Loucy (cell line): ENCODE data around the gene ARID1B.

Experiments used
- H2AFZ ChIP-seq: fragments of 200-600 bp; sonication (generic); 2 replicates; pipeline ENCODE4 v1.6.0; 2016; ENCODE audit warnings: antibody characterized with exemption, mild to moderate bottlenecking, low read length, moderate library complexity
- H3F3A ChIP-seq: fragments of 200-600 bp; 2 replicates; pipeline ENCODE4 v1.6.0; 2016; ENCODE audit warnings: antibody characterized with exemption, low read depth, mild to moderate bottlenecking
- H3K27me3 ChIP-seq: fragments of 200-600 bp; sonication (generic); 2 replicates; pipeline ENCODE4 v1.6.1; 2014; ENCODE audit warnings: low read length, mild to moderate bottlenecking; ENCODE audit not compliant: insufficient read depth, poor library complexity, severe bottlenecking
- H3K36me3 ChIP-seq: fragments of 200-600 bp; sonication (generic); 2 replicates; pipeline ENCODE4 v1.6.1; 2016; ENCODE audit warnings: low read length; ENCODE audit not compliant: insufficient read depth
- H3K4me1 ChIP-seq: fragments of 200-600 bp; sonication (generic); 2 replicates; pipeline ENCODE4 v1.5.1; 2014; ENCODE audit warnings: low read length, mild to moderate bottlenecking; ENCODE audit not compliant: insufficient read depth, poor library complexity, severe bottlenecking
- H3K4me2 ChIP-seq: fragments of 200-600 bp; sonication (generic); 2 replicates; pipeline ENCODE4 v1.6.0; 2014; ENCODE audit warnings: antibody characterized with exemption, low read length, low read depth, mild to moderate bottlenecking; ENCODE audit not compliant: poor library complexity, severe bottlenecking
- H3K4me3 ChIP-seq: fragments of 200-600 bp; sonication (generic); 2 replicates; pipeline ENCODE4 v1.5.1; 2014; ENCODE audit warnings: low read length, mild to moderate bottlenecking, mixed read lengths; ENCODE audit not compliant: poor library complexity, severe bottlenecking
- H3K79me2 ChIP-seq: fragments of 200-600 bp; sonication (generic); 2 replicates; pipeline ENCODE4 v1.6.1; 2014; ENCODE audit warnings: low read length; ENCODE audit not compliant: insufficient read depth
- H3K9ac ChIP-seq: fragments of 200-600 bp; sonication (generic); 2 replicates; pipeline ENCODE4 v1.6.0; 2014; ENCODE audit warnings: mild to moderate bottlenecking, low read depth, low read length, moderate library complexity; ENCODE audit not compliant: poor library complexity, severe bottlenecking
- H3K9me2 ChIP-seq: fragments of 200-600 bp; sonication (generic); replicated peaks from 2 replicates; pipeline ENCODE4 v1.6.1; 2016; ENCODE audit warnings: low read depth, low read length, mixed read lengths
- H3K9me3 ChIP-seq: fragments of 200-600 bp; sonication (generic); 2 replicates; pipeline ENCODE4 v1.6.1; 2014; ENCODE audit warnings: mild to moderate bottlenecking, antibody characterized with exemption, low read length, low read depth; ENCODE audit not compliant: insufficient read depth
- H4K20me1 ChIP-seq: fragments of 200-600 bp; sonication (generic); 2 replicates; pipeline ENCODE4 v1.6.0; 2014; ENCODE audit warnings: antibody characterized with exemption, low read length, mild to moderate bottlenecking; ENCODE audit not compliant: insufficient read depth, poor library complexity, severe bottlenecking
- CTCF ChIP-seq: fragments of 200-600 bp; sonication (generic); conservative IDR thresholded peaks from 2 replicates; pipeline ENCODE4 v1.5.1; 2014; ENCODE audit warnings: mild to moderate bottlenecking, antibody characterized with exemption, low read length
- EZH2phosphoT487 ChIP-seq: fragments of 200-600 bp; IDR thresholded peaks from 2 replicates; pipeline ENCODE4 v1.6.1; 2018; ENCODE audit warnings: antibody characterized with exemption, mild to moderate bottlenecking, moderate library complexity, borderline replicate concordance

The ARID1B gene

DNA sequence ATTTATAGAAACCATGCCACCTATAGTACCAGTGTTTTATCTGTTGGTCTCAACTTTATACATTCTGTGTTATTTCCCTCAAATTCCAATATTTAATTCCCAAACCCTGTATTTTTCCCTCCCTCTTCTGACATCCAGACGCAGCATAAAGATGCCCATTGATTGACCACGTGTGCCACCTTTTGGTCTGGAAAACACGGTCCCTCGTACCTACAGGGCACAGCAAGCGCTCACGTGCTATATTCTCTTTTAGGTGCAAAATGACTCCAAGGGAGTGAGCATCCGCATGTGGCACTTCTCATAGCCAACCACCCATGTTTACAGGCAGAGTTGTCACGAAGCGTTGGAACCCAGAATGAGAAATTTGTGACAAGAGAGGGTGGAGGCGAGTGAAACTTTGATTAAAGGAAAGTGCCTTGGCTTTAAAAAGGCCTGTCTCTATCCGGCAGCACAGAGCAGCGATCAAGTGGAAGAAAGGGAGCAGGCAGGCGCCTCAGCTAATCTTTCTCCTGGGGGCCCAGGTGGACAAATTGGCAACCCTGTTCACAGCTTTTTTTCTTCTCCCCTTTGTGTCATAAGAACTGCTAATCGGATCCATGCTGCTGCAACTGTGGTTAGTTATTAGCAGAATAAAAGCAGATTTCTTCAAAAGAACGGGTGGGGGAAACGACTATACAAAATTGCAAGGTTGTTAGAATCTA is 320.2 kb downstream of the ARID1B start:
- H3K4me2 ChIP-seq, result no peak overlapping the region
- H3K79me2 ChIP-seq, result peaks cover 4% of the 10 kb centered on the region; the same call in 1 of the 2 replicates
- TF ChIP-seq EZH2phosphoT487 (no peak), CTCF (no peak)
- no peak overlapping the region for H3K4me3 ChIP-seq
- H3F3A ChIP-seq, result no peaks in the 10 kb centered on the region
- H3K36me3 ChIP-seq, result peaks cover 48% of the 10 kb centered on the region; the same call in 1 of the 2 replicates
- H3K9ac ChIP-seq, result no peak overlapping the region
- H3K9me2 ChIP-seq, result no peaks in the 10 kb centered on the region
- H3K9me3 ChIP-seq, result no peaks in the 10 kb centered on the region
- H4K20me1 ChIP-seq, result no peaks in the 10 kb centered on the region
- H3K27me3 ChIP-seq, result no peaks in the 10 kb centered on the region
- no peak overlapping the region for H2AFZ ChIP-seq
- H3K4me1 ChIP-seq, result peaks cover 6% of the 10 kb centered on the region

- no peak overlapping the region for H3K4me2 ChIP-seq
- TF ChIP-seq CTCF (no peak), EZH2phosphoT487 (no peak)
- no peak overlapping the region for H3K9ac ChIP-seq
- no peaks in the 10 kb centered on the region for H3F3A ChIP-seq
- H3K4me1 ChIP-seq, result peaks cover 2% of the 10 kb centered on the region
- H3K27me3 ChIP-seq, result no peaks in the 10 kb centered on the region
- no peaks in the 10 kb centered on the region for H4K20me1 ChIP-seq
- H3K4me3 ChIP-seq, result no peak overlapping the region
- H2AFZ ChIP-seq, result no peak overlapping the region
- no peaks in the 10 kb centered on the region for H3K9me3 ChIP-seq
- no peaks in the 10 kb centered on the region for H3K9me2 ChIP-seq
- H3K79me2 ChIP-seq, result peaks cover 4% of the 10 kb centered on the region; the same call in 1 of the 2 replicates
- peaks cover 33% of the 10 kb centered on the region; the same call in 1 of the 2 replicates for H3K36me3 ChIP-seq
Measured at GRCh38 chr6:157098999-157099398, 321.8 kb downstream of the ARID1B start.

GRCh38 chr6:157099912-157100593 is 322.9 kb downstream of the ARID1B start:
- no peak overlapping the region for H3K4me2 ChIP-seq
- peaks cover 28% of the 10 kb centered on the region; the same call in 1 of the 2 replicates for H3K36me3 ChIP-seq
- H3K9me3 ChIP-seq, result no peaks in the 10 kb centered on the region
- H3F3A ChIP-seq, result no peaks in the 10 kb centered on the region
- H3K4me3 ChIP-seq, result no peak overlapping the region
- H4K20me1 ChIP-seq, result no peaks in the 10 kb centered on the region
- no peaks in the 10 kb centered on the region; the same call in 1 of the 2 replicates for H3K79me2 ChIP-seq
- no peaks in the 10 kb centered on the region for H3K27me3 ChIP-seq
- no peaks in the 10 kb centered on the region for H3K9me2 ChIP-seq
- H3K4me1 ChIP-seq, result no peaks in the 10 kb centered on the region
- H3K9ac ChIP-seq, result no peak overlapping the region
- H2AFZ ChIP-seq, result no peak overlapping the region
- TF ChIP-seq EZH2phosphoT487 (no peak), CTCF (no peak)
